IPS-18c (cell line): Measurements from ENCODE around the gene AARS2.

Experiments
- H3K4me3 ChIP-seq: 2 replicates; pipeline ENCODE4 v1.7.0; 2013; ENCODE audit warnings: low read depth, mild to moderate bottlenecking, low read length, moderate library complexity; ENCODE audit not compliant: insufficient read depth
- H3K9me3 ChIP-seq: one replicate; pipeline ENCODE4 v1.6.1; 2013; ENCODE audit warnings: mild to moderate bottlenecking, low read length, moderate library complexity; ENCODE audit not compliant: control insufficient read depth, insufficient read depth

The AARS2 gene

DNA sequence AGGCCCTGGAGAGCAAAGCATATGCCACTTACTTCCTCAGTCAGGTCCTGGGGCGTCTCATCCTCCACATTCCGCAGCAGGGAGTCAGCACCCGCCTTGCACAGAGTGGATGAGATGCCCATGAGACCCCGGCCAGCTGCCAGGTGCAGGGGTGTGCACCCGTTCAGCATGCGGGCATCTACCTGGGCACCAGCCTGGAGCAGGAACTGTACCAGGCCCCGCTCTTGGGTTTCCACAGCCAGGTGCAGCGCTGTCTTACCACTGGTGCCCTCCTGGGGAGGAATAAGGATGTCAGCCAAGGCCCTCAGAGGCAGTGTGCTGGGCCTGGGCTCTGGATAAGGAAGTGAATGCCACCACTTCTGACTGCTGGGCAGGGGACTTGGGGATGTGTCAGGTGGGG, 53.1 kb downstream of the AARS2 start:
- Histone ChIP-seq H3K4me3 (no peak overlapping the region), H3K9me3 (no peaks in the 10 kb centered on the region)

DNA sequence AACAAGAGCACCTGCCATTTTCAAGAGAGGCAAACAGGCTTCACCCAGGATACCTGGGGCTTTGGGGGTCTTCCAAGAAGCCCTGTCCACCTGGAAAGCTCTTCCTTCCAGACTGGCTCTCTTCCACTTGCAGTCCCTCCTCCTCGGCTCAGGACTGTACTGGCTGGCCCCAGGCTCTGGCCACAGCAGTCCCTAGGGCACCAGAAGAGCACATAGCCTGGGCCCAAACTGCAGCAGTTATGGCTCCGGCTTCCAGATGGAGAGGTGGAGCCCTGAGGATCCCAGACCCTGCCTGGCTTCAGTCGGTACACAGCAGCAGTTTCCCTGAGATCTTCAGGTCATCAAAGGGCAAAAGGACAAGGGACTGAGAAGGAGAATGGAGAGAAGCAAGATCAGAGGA, 54.2 kb downstream of the AARS2 start:
- no peak overlapping the region for H3K4me3 ChIP-seq

DNA sequence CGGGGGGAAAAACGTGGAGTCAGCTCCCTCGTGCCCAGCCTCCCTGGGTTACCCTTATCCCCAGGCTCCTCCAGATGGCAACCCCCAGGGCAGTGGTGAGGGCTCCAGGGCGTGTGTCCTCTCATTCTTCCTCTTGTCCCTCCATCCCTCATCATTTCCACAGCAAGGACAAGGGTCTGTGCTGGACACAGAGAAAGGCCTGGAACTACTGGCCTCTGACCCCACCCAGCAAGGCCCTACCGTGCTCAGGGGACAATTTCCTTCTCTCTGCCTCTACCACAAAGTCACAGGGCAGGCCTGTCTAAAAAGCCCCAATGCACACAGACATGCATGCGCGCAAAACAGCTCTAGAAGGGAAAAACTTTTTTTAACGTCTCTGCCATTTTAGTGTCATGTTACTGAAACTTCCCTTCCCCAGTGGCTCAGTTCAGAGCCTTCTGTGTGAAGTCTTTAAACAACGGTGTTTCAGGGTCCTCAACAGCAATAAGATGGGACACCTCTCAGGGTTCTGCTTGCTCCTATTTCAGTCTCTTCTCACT, 54.8 kb downstream of the AARS2 start:
- Histone ChIP-seq H3K9me3 (no peaks in the 10 kb centered on the region), H3K4me3 (no peak overlapping the region)

More for the DNA sequence above, 54.2 kb downstream of the AARS2 start:
- H3K9me3 ChIP-seq: no peaks in the 10 kb centered on the region

DNA sequence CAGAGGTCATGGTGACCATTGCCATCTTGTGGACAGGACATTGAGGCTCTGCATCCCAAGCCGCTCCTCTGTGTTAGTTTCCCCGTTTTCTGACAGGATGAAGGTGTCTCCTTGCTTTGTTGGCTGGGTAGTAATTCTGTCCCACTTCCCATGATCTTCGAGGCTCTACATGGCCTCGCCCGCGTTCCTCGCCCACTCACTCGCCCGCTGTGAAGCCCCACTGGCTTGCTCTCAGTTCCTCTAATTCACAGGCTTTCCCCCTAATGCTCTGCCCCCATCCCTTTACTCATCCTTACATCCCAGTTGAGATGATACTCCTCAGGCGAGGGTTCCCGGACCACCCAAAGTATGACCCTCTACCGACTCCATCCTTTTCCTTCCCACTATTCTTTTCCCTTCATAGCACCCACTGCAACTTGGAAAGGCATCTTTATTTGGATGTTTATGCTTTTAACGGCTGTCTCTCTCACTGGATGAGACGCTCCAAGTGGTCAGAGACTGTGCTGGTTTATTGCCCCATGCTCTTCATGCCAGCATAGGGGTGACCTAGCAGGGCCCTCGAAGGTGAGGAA, 55.3 kb downstream of the AARS2 start:
- Histone ChIP-seq H3K4me3 (peak overlapping the region; percentile 84), H3K9me3 (no peaks in the 10 kb centered on the region)

DNA sequence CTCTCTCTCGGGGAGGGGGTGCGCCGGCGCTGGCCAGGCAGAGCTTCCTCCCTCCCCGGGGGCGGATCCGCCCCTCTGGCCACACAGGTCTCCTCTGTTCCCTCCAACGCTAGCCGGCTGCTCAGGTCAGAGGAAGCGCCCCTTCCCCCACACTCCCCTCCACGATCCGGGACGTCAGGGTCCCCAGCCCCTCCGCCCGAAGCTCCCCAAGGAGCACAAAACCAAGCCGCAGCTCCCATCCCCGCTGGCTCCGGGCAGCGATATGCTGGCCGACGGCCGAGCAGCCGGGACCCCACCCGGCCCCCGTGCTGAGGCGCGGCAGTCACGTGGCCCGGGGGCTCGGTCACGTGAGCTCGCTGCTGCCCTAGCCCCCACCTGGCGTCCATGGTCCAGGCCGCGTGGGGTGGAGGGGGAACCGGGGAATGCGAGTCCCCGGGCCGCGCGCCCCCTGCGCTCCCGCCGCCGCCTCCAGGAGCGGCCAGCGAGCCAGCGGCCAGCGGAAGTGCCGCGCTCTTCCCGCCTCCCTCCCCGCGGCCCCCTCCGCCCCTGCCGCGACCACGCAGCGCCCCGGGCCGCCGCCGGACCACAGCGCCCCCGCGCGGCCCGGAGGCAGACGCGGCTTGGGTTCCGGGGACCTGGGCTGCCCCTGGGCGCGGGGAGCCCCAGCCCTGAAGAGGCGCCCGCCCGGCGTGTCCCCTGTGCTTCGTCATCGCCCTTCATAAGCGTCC, 56.0 kb downstream of the AARS2 start, which contains the start of gene SLC35B2:
TSS of gene SLC35B2 (minus strand) at position 504 of the 728 bp plus-strand sequence. CDS start at position 386, 118 bp downstream.
- no peaks in the 10 kb centered on the region for H3K9me3 ChIP-seq

DNA sequence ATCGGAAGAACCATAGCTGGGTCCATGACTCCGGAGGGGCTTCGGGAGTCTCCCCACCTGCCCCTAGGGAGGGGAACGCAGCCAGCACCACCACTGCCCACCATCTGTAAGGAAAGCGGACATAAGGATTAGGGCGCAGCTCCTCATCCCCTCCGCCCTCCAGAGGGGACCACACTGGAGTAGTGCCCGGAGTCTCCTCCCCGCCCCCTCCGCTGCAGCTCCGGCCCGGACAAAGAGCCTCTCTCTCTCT, 56.4 kb downstream of the AARS2 start:
- Histone ChIP-seq H3K9me3 (no peaks in the 10 kb centered on the region), H3K4me3 (peak overlapping the region; percentile 84)

More for the DNA sequence above, 56.0 kb downstream of the AARS2 start, which contains the start of gene SLC35B2:
- peak within 1 kb of the TSS; percentile 84 for H3K4me3 ChIP-seq

DNA sequence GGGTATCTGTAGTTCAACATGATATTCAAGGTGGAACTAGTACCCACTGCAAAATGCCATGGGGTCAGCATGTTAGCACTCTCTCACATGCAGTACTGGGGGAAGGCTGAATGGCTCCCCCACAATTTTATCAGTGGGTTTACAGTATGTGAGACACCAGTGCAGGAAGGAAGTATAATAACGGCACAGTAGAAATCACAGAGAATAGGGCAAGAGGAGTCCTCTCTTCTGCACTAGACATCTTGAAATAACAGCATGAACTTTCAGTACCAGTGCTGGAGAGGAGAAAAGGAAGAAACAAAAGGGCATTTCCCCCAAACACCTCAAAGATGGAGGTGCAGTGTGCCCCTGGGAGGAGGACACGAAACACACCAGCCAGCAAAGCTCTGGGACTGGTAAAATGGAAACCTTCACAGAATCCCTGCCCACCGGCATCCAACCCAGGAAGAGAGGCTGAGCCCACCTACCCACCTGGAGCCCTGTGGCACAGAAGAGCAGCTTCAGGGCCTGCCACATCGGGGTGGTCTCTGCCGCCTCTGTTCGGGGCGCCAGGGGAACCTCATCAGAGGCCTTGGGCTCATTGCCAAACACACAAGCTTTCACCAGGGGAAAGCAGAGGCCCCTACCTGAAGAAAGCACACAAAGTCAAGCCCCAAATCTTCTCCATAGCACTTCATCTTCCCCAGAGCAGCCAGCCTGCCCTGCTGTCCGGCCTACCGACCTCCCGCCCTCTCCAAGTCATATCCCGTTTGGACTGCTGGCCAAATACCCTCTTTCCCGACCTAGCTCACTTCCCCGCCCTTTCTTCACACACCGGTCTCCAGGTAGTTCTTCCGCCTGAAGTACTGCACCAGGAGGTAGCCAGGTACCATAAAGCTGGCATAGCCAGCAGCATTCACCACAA, 57.0 kb downstream of the AARS2 start:
- H3K9me3 ChIP-seq: no peaks in the 10 kb centered on the region
- H3K4me3 ChIP-seq: peak overlapping the region; percentile 84

DNA sequence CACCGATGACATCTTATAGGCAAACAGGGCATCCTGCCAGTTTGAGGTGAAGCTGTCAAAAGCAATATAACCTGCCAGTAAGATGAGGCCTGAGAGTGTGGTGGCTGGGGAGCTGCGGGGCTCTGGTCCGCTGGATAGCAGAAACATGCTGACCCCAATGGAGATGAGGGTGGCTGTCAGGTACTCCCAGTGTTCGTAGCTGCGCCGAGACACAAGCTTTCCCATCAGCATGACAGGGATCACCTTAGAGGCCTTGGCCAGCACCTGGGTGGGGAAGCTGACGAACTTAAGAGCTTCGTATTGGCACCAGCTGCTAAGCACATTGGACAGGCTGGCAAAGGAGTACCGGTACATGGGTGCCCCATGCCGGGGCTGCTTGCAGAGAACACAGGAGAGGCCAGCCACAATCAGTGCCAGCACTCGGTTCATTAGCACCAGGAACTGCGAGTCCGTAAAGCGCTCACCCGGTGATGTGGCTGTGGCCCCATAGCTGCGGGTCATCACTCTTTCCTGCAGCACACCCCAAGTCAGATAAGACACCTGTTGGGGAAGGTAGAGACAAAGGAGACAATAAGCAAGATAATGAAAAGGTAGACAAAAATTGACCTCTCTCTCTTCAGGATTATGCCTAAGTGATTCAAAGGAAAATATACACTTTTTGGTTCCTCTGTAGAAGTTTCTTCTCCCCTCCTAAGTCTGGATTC, 57.9 kb downstream of the AARS2 start:
- no peak overlapping the region for H3K4me3 ChIP-seq
- no peaks in the 10 kb centered on the region for H3K9me3 ChIP-seq

DNA sequence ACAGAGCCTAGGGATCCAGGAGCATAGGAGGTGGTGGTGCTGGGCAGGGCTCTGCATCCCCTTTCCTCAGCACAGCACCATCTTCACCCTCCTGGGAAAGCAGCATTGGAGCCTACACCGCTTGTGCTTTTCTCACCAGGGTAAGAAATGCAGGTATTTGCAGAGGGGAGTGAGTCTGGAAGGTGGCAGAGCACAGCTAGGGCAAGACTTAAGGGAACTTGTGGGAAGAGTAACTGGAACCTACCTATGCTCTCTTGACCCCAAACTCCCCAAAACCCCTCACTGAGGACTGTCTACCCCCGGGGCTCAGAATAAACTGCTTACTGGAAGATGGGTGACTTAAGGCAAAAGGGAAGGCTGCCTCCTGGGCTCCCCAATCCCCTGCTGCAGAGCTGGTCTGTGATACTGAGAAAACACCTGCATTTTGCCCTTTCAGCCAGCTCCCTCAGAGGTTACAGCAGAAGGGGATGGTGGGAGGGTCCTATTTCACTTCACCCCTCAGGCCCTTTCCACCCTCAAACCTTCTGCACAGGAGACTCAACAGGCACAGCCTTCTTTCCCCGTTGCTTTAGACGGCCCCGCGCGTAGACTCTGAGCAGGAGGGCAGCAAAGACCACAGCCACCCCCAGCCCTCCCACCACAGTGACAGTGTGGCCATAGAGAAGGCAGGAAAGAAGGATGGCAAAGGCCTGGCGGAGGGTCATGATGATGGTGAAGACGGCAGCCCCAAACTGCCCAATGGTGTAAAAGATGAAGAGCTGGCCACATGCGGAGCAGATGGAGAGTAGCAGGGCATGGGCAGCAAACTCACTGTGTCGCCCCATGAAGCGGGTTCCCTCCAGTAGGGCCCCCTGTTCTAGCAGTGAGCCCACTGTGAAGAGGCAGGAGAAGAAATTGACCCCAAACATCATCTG, 58.7 kb downstream of the AARS2 start:
- H3K9me3 ChIP-seq: no peaks in the 10 kb centered on the region
- H3K4me3 ChIP-seq: no peak overlapping the region

DNA sequence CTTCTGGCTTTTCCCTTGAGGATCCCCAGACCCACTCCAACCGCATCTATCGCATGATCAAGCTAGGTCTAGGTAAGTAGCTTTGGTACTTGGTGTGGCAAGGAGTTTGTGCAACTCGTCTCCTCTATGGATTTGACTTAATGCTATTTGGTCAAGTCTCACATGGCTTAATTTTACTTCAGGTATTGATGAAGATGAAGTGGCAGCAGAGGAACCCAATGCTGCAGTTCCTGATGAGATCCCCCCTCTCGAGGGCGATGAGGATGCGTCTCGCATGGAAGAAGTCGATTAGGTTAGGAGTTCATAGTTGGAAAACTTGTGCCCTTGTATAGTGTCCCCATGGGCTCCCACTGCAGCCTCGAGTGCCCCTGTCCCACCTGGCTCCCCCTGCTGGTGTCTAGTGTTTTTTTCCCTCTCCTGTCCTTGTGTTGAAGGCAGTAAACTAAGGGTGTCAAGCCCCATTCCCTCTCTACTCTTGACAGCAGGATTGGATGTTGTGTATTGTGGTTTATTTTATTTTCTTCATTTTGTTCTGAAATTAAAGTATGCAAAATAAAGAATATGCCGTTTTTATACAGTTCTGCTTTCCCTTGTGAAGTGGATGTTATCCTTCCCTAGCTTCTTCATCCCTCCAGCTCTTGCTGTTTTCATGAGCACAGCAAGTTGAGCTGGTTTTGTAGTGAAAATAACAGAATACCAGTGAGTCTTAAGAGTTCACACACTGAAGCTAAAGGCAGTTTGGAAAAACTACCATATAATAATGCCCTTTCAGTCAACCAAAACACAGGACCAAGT, 59.6 kb downstream of the AARS2 start:
- Histone ChIP-seq H3K9me3 (no peaks in the 10 kb centered on the region), H3K4me3 (no peak overlapping the region)

DNA sequence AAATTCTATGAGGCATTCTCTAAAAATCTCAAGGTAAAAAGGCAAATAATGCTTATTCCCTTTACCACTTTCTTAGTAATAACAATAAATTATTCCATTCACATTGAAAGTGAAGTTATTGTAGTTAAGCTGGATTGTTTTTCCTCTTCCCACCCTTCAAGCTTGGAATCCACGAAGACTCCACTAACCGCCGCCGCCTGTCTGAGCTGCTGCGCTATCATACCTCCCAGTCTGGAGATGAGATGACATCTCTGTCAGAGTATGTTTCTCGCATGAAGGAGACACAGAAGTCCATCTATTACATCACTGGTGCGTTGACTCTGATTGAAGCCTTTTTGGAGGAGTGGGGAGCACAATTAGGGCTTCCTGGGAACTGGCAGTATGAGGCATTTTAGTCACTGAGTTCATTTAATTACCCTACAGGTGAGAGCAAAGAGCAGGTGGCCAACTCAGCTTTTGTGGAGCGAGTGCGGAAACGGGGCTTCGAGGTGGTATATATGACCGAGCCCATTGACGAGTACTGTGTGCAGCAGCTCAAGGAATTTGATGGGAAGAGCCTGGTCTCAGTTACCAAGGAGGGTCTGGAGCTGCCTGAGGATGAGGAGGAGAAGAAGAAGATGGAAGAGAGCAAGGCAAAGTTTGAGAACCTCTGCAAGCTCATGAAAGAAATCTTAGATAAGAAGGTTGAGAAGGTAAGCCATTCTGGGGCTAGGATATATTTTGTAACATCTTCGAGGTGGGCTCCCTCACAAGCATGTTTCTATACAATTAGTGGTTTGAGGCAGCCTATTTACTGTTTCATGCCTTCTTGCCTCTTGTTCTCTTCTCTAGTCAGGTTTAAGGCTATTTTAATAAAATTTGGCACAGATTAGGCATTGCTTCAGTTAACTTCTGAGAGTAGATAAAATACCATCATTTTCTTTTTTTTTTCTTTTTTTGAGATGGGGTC, 61.3 kb downstream of the AARS2 start:
- H3K4me3 ChIP-seq: no peak overlapping the region
- H3K9me3 ChIP-seq: no peaks in the 10 kb centered on the region

DNA sequence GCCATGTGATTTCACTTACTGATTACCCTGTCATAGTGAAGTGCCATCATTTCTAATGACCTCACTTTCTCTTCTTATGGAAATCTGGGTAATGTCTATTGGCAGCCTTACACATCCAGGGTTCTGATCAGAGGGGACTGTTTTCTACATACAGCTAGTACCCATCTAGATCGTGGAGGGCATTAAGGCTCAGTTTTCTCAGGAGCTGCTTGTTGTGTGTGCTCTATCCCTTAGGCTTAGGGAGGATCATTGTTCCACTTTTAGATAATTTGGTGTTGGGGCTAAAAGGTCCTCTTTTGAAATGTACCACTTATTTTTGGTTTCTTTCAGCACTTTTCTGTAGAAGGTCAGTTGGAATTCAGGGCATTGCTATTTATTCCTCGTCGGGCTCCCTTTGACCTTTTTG, 62.4 kb downstream of the AARS2 start:
- H3K4me3 ChIP-seq: no peak overlapping the region
- H3K9me3 ChIP-seq: no peaks in the 10 kb centered on the region

DNA sequence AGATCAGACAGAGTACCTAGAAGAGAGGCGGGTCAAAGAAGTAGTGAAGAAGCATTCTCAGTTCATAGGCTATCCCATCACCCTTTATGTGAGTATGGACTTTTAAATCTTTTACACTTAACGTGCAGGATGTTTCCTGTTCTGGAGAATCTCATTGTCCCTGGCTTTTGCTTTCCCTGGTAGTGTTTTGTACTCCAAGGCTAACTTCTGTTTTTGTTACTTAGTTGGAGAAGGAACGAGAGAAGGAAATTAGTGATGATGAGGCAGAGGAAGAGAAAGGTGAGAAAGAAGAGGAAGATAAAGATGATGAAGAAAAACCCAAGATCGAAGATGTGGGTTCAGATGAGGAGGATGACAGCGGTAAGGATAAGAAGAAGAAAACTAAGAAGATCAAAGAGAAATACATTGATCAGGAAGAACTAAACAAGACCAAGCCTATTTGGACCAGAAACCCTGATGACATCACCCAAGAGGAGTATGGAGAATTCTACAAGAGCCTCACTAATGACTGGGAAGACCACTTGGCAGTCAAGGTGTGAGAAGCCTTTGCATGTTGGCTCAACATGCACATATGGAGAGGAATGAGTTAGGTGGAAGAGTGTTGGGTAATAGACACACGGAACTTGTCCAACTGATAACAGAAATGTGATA, 63.0 kb downstream of the AARS2 start:
- no peak overlapping the region for H3K4me3 ChIP-seq
- no peaks in the 10 kb centered on the region for H3K9me3 ChIP-seq
